Measurements from ENCODE around the gene FGD6.
"Not testable (repeated sequence)": the region's sequence is repeated elsewhere in the genome, so short reads cannot be mapped to it uniquely, and the experiment has no call there.

Gene FGD6

GRCh38 chr12:95243497-95244183 lies 26.4 kb upstream of the FGD6 start:
- no peak for TF ChIP-seq CTCF (IDR thresholded peaks at IDR 0.05; ENCODE audit: low read length, missing control alignments)
- no peak for DNase-seq (ENCODE audit: low read depth)
- no peak overlapping the region for H3K4me3 ChIP-seq (replicated peaks; ENCODE audit: low read depth, low read length)

GRCh38 chr12:95241761-95242506 lies 24.7 kb upstream of the FGD6 start:
- no peak for DNase-seq (ENCODE audit: low read depth)
- H3K4me3 ChIP-seq (replicated peaks; ENCODE audit: low read depth, low read length): no peak overlapping the region
- TF ChIP-seq CTCF (IDR thresholded peaks at IDR 0.05; ENCODE audit: low read length, missing control alignments): no peak

- not testable (repeated sequence) for H3K4me3 ChIP-seq (replicated peaks; ENCODE audit: low read depth, low read length); DNase-seq (ENCODE audit: low read depth)
These were observed 23.9 kb upstream of the FGD6 start for GRCh38 chr12:95241138-95241537.

- DNase-seq (ENCODE audit: low read depth): no peak
- H3K4me3 ChIP-seq (replicated peaks; ENCODE audit: low read depth, low read length): no peak overlapping the region
- no peak for TF ChIP-seq CTCF (IDR thresholded peaks at IDR 0.05; ENCODE audit: low read length, missing control alignments)
These were observed 23.3 kb upstream of the FGD6 start for GRCh38 chr12:95240556-95240955.

GRCh38 chr12:95239835-95240234 lies 22.6 kb upstream of the FGD6 start:
- not testable (repeated sequence) for H3K4me3 ChIP-seq (replicated peaks; ENCODE audit: low read depth, low read length); DNase-seq (ENCODE audit: low read depth)

GRCh38 chr12:95239216-95239615 lies 21.9 kb upstream of the FGD6 start:
- no peak for DNase-seq (ENCODE audit: low read depth)
- H3K4me3 ChIP-seq (replicated peaks; ENCODE audit: low read depth, low read length): no peak overlapping the region
- no peak for TF ChIP-seq CTCF (IDR thresholded peaks at IDR 0.05; ENCODE audit: low read length, missing control alignments)

GRCh38 chr12:95238150-95238549 lies 20.9 kb upstream of the FGD6 start:
- no peak for TF ChIP-seq CTCF (IDR thresholded peaks at IDR 0.05; ENCODE audit: low read length, missing control alignments)

GRCh38 chr12:95237315-95237714 lies 20.0 kb upstream of the FGD6 start:
- no peak overlapping the region for H3K4me3 ChIP-seq (replicated peaks; ENCODE audit: low read depth, low read length)
- TF ChIP-seq CTCF (IDR thresholded peaks at IDR 0.05; ENCODE audit: low read length, missing control alignments): no peak
- peak; percentile 26 for DNase-seq (ENCODE audit: low read depth)

More at GRCh38 chr12:95238150-95238549, 20.9 kb upstream of the FGD6 start:
- DNase-seq (ENCODE audit: low read depth): no peak
- H3K4me3 ChIP-seq (replicated peaks; ENCODE audit: low read depth, low read length): no peak overlapping the region

GRCh38 chr12:95235621-95236020 lies 18.4 kb upstream of the FGD6 start:
- not testable (repeated sequence) for DNase-seq (ENCODE audit: low read depth); H3K4me3 ChIP-seq (replicated peaks; ENCODE audit: low read depth, low read length)

GRCh38 chr12:95234187-95234586 lies 16.9 kb upstream of the FGD6 start:
- not testable (repeated sequence) for H3K4me3 ChIP-seq (replicated peaks; ENCODE audit: low read depth, low read length)

More at GRCh38 chr12:95234187-95234586, 16.9 kb upstream of the FGD6 start:
- DNase-seq (ENCODE audit: low read depth): not testable (repeated sequence)
